Erythroblast (primary cell): ENCODE results near the gene EDC4.
"Not testable (repeated sequence)": the region's sequence is repeated elsewhere in the genome, so short reads cannot be mapped to it uniquely, and the experiment has no call there.

Experiments used
- GATA1 ChIP-seq: IDR thresholded peaks from 2 replicates; pipeline ENCODE4 v1.6.1; 2011; ENCODE audit warnings: low read depth, mild to moderate bottlenecking, control low read depth, low read length, moderate library complexity
- POLR2A ChIP-seq: IDR thresholded peaks from 2 replicates; pipeline ENCODE4 v1.6.1; 2011; ENCODE audit warnings: mild to moderate bottlenecking, low read length

GRCh38 chr16:67837190-67837589, 35.7 kb upstream of the EDC4 start:
- TF ChIP-seq POLR2A, GATA1: not testable (repeated sequence)
